Cortex of kidney (tissue), 1 donor: ENCODE measurements around the gene EFCC1.
"Not testable (repeated sequence)": the region's sequence is repeated elsewhere in the genome, so short reads cannot be mapped to it uniquely, and the experiment has no call there.

Source experiments
- DNase-seq: peaks from one replicate; lab custom pipeline; 2025; lab: John Stamatoyannopoulos, UW

EFCC1 gene

DNA sequence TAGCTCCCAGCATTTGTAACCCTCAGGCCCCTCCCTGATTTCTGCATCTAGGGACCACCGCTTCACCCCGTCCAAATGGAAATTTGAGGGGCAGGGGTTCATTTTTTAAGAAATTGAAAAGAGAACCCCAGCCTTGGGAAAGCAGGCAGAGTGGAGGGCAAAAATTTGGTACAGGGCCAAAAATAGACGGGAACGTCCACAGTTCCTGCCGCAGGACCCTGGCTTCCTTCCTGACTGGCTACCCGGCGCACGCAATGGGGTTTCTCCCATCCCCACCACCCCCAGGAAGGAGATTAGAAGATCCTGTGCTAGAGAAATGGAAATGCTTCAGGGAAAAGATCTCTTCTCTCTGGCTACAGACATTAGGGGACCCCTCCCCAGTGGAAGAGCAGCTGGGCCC is 80.4 kb downstream of the EFCC1 start:
- DNase-seq: no peak

DNA sequence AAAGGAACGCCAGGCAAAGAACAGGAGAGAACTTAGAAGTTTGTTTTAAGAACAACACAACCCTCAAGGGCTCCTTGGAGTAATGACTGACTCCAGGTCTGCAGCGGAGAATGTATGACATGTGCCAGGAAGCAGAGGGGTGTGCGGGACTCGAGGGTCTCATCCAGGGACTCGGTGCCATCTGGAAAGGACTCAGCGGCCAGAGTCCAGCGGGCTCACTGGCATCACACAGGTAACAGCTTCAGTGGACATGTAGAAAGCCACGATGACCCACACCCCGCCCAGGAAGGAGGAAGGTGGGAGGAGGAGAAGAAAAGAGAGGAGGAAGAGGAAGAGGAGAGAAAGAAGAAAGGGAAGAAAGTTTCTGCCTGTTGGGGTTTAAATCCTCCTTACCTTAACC is 80.9 kb downstream of the EFCC1 start:
- no peak for DNase-seq

DNA sequence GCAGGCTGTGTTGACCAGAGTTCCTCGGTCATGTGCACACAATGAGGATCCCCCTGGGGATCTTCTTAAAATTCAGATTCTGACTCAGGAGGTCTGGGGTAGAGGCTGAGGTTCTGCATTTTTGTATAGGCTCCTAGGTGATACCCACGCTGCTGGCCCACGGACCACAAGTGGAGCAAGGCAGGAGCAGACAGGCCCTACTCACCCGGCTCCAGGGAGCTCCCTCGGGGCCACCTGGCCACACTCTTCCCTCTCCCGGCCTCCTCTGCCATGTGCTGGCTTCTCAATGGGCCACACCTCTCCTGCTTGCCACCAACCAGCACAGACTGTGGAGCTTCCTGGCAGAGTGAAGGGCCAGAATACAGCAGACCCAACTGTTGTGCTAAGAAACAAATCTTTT is 83.4 kb downstream of the EFCC1 start:
- no peak for DNase-seq

DNA sequence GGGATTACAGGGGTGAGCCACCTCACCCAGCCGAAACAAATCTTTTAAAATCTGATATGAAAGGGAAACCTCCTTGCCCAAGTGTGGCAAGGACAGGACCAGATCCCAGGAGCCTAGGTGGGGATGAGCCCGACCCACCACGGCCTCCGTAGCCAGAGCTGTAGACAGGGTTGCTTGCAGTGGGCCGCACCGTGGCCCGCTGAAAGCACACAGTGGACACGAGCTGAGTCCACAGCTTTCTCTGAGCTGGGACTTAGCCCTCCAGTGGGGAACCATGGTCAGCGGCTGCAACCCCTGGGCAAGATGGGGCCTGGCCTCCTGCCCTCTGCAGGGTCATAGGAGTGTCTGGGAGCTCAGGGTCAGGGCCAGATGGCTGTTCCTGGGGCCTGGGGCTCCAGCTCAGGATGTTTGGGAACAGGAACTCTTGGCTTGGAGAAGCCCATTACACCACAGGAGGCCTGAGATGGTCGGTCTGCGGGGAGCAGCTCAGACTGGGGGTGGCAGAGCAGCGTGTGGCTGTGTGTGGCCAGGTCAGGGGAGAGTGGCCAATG is 84.1 kb downstream of the EFCC1 start:
- DNase-seq: no peak

DNA sequence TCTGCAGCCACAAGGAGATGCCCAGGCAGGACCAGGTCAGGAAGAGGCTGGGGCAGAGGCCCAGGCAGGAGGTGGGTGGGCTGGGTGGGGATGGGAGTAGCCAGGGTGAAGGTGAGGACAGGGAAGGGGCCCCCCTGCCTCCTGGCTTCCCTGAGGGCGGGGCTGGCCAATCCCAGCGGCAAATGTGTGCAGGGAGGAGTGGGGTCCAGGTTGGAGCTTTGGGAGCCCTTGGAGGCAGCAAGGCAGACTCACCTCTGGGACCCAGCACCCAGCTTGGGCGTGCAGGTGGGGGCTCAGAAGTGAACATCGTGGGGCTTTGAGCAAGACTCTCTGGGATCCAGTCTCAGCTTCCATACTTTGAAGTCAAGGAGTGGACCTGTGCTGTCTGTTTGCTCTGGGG is 84.7 kb downstream of the EFCC1 start:
- no peak for DNase-seq

DNA sequence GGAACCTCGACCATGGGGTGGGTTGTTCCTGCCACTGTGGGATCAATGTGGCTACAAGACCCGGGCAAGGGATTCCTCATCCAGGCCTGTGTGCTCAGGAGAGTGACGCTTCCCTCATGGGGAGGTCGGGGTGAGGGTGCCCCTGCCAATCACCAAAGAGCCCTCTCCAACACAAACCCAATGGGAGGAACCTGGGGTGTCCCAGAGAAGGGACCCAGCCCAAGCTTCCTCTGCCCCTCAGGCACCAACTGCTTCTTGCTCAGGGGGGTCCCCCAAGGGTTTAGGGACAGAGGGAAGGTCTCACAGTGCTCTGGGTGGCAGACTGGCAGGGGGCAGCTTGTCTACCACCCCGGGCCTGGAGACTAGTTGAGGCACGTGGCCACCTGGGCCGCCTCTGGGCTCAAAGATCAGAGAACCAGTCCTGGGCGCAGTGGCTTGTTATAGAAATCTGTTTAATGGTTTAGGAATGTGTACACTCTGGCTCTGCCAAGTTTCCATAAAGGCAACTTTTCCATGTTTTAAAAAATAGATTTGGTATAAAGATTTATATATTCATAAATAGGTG is 86.1 kb downstream of the EFCC1 start:
- DNase-seq: no peak

DNA sequence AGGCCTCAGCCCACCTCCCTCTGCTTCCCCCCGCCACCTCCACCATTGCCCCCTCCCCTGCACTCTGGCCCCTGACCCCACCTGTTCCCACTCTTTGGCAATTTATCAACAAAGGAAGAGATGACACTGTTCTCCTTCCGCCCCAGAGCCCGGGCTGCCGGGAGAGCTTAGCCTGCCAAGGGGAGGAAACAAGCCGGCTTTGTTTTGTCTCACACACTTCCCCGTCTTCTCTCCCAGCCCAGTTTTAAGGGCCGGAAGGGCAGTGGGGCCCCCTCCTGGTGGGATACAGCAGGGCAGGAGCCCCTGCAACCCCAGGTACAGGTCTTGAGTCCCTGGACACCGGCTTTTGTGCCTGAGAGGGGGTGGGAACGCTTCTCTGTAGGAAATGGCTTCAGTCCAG is 86.8 kb downstream of the EFCC1 start:
- not testable (repeated sequence) for DNase-seq

DNA sequence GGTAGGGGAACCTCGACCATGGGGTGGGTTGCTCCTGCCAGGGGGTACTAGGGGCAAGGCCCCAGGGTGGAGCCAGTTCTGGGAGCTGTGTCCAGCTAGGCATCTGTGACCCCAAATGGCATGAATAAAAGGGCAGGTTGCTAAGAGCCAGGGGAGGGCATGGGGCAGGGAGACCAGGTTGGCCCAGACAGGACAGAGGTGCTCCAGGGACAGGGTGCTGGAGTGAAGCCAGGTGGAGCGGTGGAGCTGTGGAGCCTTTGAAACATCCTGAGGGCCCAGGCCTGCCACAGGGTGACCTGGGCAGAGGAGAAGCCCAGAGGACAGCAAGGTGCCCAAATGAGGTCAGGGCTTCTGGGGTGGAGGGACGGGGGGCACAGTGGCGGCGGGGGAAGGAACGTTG is 87.2 kb downstream of the EFCC1 start:
- not testable (repeated sequence) for DNase-seq
